Measurements from ENCODE around the gene PLD1.

The PLD1 gene

GRCh38 chr3:171712171-171712938 lies 97.9 kb downstream of the PLD1 start:
- TF ChIP-seq, protein P1, sequence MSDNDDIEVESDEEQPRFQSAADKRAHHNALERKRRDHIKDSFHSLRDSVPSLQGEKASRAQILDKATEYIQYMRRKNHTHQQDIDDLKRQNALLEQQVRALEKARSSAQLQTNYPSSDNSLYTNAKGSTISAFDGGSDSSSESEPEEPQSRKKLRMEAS (IDR thresholded peaks at IDR 0.05; ENCODE audit: low read depth, low read length): no peak
- TF ChIP-seq CTCF (IDR thresholded peaks at IDR 0.05; ENCODE audit: low read depth, low read length) (no peak), MYC (IDR thresholded peaks at IDR 0.05; ENCODE audit: low read depth, low read length) (no peak), POLR2A (IDR thresholded peaks at IDR 0.05; ENCODE audit: extremely low read depth, insufficient read length) (no peak)
- no peak for DNase-seq (ENCODE audit: low read depth)
- H3K4me3 ChIP-seq (ENCODE audit: low read depth, low read length): no peak overlapping the region

GRCh38 chr3:171711461-171712170 lies 98.7 kb downstream of the PLD1 start:
- no peak overlapping the region for H3K4me3 ChIP-seq (ENCODE audit: low read depth, low read length)
- DNase-seq (ENCODE audit: low read depth): no peak
- TF ChIP-seq, protein P1 (IDR thresholded peaks at IDR 0.05; ENCODE audit: low read depth, low read length): no peak
- TF ChIP-seq MYC (IDR thresholded peaks at IDR 0.05; ENCODE audit: low read depth, low read length) (no peak), POLR2A (IDR thresholded peaks at IDR 0.05; ENCODE audit: extremely low read depth, insufficient read length) (no peak), CTCF (IDR thresholded peaks at IDR 0.05; ENCODE audit: low read depth, low read length) (no peak)

DNA sequence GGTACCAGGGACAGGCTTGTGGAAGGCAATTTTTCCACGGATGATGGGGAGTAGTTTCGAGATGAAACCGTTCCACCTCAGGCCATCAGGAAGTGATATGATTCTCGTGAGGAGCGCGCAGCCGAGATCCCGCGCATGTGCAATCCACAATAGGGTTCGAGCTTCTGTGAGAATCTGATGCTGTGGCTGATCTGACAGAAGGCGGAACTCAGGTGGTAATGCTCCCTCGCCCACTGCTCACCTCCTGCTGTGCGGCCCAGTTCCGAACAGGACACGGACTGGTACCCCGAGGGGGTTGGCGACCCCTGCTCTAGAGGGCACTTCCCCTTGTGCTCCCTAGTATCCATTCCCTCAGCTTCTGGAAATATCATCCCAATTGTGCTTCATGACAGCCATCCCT lies 99.9 kb downstream of the PLD1 start:
- H3K4me3 ChIP-seq (ENCODE audit: low read depth, low read length): no peak overlapping the region
- no peak for DNase-seq (ENCODE audit: low read depth)
- no peak for TF ChIP-seq POLR2A (IDR thresholded peaks at IDR 0.05; ENCODE audit: extremely low read depth, insufficient read length)
- TF ChIP-seq, protein P1 (IDR thresholded peaks at IDR 0.05; ENCODE audit: low read depth, low read length): no peak
- TF ChIP-seq CTCF (IDR thresholded peaks at IDR 0.05; ENCODE audit: low read depth, low read length): no peak
- TF ChIP-seq MYC (IDR thresholded peaks at IDR 0.05; ENCODE audit: low read depth, low read length): no peak

DNA sequence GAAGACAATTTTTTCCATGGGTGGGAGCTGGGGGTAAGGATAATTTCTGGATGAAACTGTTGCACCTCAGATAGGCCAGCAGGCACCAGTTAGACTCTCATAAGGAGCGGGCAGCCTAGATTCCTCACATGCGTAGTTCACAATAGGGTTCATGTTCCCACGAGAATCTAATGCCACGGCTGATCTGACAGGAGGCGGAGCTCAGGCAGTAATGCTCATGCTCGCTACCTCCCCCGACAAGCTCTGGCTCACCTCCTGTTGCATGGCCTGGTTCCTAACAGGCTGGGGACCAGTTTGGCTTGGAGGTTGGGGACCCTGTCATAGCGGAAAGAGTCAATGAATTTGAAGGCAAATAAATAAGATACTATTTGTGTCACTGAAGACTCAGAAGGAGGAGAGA lies 105.5 kb downstream of the PLD1 start:
- TF ChIP-seq CTCF (IDR thresholded peaks at IDR 0.05; ENCODE audit: low read depth, low read length) (no peak), MYC (IDR thresholded peaks at IDR 0.05; ENCODE audit: low read depth, low read length) (no peak)
- TF ChIP-seq, protein P1 (IDR thresholded peaks at IDR 0.05; ENCODE audit: low read depth, low read length): no peak
- DNase-seq (ENCODE audit: low read depth): no peak
- no peak overlapping the region for H3K4me3 ChIP-seq (ENCODE audit: low read depth, low read length)

GRCh38 chr3:171704002-171704401 lies 106.3 kb downstream of the PLD1 start:
- no peak overlapping the region for H3K4me3 ChIP-seq (ENCODE audit: low read depth, low read length)
- DNase-seq (ENCODE audit: low read depth): peak; percentile 37
- TF ChIP-seq, protein P1 (IDR thresholded peaks at IDR 0.05; ENCODE audit: low read depth, low read length): no peak
- TF ChIP-seq POLR2A (IDR thresholded peaks at IDR 0.05; ENCODE audit: extremely low read depth, insufficient read length) (no peak), CTCF (IDR thresholded peaks at IDR 0.05; ENCODE audit: low read depth, low read length) (peak; percentile 41), MYC (IDR thresholded peaks at IDR 0.05; ENCODE audit: low read depth, low read length) (no peak)

Measured in NB4 (cell line).